ENCODE data around the gene DTWD2.
"Not testable (repeated sequence)": the region's sequence is repeated elsewhere in the genome, so short reads cannot be mapped to it uniquely, and the experiment has no call there.

The DTWD2 gene

GRCh38 chr5:118996098-118996497 is 7.8 kb upstream of the DTWD2 start:
- no peak for DNase-seq (ENCODE audit: low spot score)

GRCh38 chr5:118994595-118994994 is 6.2 kb upstream of the DTWD2 start:
- no peak for DNase-seq (ENCODE audit: low spot score)

- not testable (repeated sequence) for DNase-seq (ENCODE audit: low spot score)
Observed at GRCh38 chr5:118993118-118993517, 4.8 kb upstream of the DTWD2 start.

GRCh38 chr5:118992055-118992454 is 3.7 kb upstream of the DTWD2 start:
- not testable (repeated sequence) for DNase-seq (ENCODE audit: low spot score)

GRCh38 chr5:118990582-118990981 is 2.2 kb upstream of the DTWD2 start:
- no peak for DNase-seq (ENCODE audit: low spot score)

- no peak for DNase-seq (ENCODE audit: low spot score)
Observed at GRCh38 chr5:118989816-118990215, 1.5 kb upstream of the DTWD2 start.

- no peak for DNase-seq (ENCODE audit: low spot score)
Observed at GRCh38 chr5:118988866-118989180, 476 bp upstream of the DTWD2 start.

- DNase-seq (ENCODE audit: low spot score) = peak; percentile 35
Observed at GRCh38 chr5:118984602-118985001, 3.7 kb downstream of the DTWD2 start.

- DNase-seq (ENCODE audit: low spot score) = no peak
Observed at GRCh38 chr5:118981783-118982182, 6.6 kb downstream of the DTWD2 start.

- no peak for DNase-seq (ENCODE audit: low spot score)
Observed at GRCh38 chr5:118980438-118980837, 7.9 kb downstream of the DTWD2 start.

- DNase-seq (ENCODE audit: low spot score) = no peak
Observed at GRCh38 chr5:118980017-118980416, 8.3 kb downstream of the DTWD2 start.

- DNase-seq (ENCODE audit: low spot score) = not testable (repeated sequence)
Observed at GRCh38 chr5:118973779-118974445, 14.4 kb downstream of the DTWD2 start.

- DNase-seq (ENCODE audit: low spot score) = no peak
Observed at GRCh38 chr5:118968925-118969375, 19.4 kb downstream of the DTWD2 start.

GRCh38 chr5:118968406-118968911 is 19.9 kb downstream of the DTWD2 start:
- DNase-seq (ENCODE audit: low spot score) = no peak

GRCh38 chr5:118967059-118967508 is 21.3 kb downstream of the DTWD2 start:
- no peak for DNase-seq (ENCODE audit: low spot score)

- no peak for DNase-seq (ENCODE audit: low spot score)
Observed at GRCh38 chr5:118965890-118966289, 22.5 kb downstream of the DTWD2 start.

GRCh38 chr5:118964970-118965369 is 23.4 kb downstream of the DTWD2 start:
- DNase-seq (ENCODE audit: low spot score) = not testable (repeated sequence)

- not testable (repeated sequence) for DNase-seq (ENCODE audit: low spot score)
Observed at GRCh38 chr5:118964388-118964787, 24.0 kb downstream of the DTWD2 start.

- DNase-seq (ENCODE audit: low spot score) = no peak
Observed at GRCh38 chr5:118963169-118963568, 25.2 kb downstream of the DTWD2 start.

- no peak for DNase-seq (ENCODE audit: low spot score)
Observed at GRCh38 chr5:118960557-118960956, 27.8 kb downstream of the DTWD2 start.

GRCh38 chr5:118956727-118957126 is 31.6 kb downstream of the DTWD2 start:
- no peak for DNase-seq (ENCODE audit: low spot score)

GRCh38 chr5:118953652-118954005 is 34.7 kb downstream of the DTWD2 start:
- no peak for DNase-seq (ENCODE audit: low spot score)

GRCh38 chr5:118952992-118953651 is 35.2 kb downstream of the DTWD2 start:
- no peak for DNase-seq (ENCODE audit: low spot score)

GRCh38 chr5:118952306-118952705 is 36.0 kb downstream of the DTWD2 start:
- not testable (repeated sequence) for DNase-seq (ENCODE audit: low spot score)

Data from COLO829 (cell line).